HUDEP-2 (cell line): ENCODE results near the gene CTXND2.
A peak's percentile ranks its signal among the peaks of the same experiment; 100 is the strongest.
"Not testable (repeated sequence)": the region's sequence is repeated elsewhere in the genome, so short reads cannot be mapped to it uniquely, and the experiment has no call there.

Experiments used
- DNase-seq, 76 experiments: peaks; one replicate each; lab custom pipeline; 2025; ENCODE audit not compliant: unreplicated experiment in 76 of 76; lab: John Stamatoyannopoulos, UW

CTXND2 gene

DNA sequence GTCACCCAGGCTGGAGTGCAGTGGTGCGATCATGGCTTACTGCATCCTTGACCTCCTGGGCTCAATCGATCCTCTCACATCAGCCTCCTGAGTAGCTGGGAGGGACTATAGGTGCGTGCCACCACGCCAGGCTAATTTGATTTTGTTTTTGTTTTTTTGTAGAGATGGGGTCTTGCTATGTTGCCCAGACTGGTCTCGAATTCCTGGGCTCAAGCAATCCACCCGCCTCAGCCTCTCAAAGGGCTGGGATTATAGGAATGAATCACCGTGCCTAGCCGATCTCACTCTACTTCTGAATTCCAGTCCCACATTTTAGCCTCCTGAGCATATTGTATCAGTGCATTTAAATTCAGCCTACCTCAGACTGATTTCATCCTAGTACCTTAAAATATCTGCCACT is 1.8 kb downstream of the CTXND2 start:
- DNase-seq = no peak

DNA sequence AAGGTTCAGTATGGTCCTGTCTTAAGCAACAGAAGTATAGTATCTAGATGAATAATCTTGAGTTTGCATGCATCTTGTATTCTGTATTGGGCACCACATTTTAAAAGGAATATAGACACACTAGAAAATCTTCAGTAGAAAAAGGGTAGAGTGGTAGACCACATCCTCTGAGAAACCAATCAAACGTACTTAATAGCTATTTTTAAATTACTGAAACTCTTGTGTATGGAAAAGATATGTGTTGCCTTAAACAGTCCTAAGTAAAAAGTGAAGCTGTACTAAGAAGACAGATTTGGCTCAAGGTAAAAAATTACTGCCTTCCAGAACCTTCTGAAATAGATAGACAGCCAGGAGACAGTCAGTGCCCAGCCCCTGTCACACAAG is 3.1 kb downstream of the CTXND2 start:
- DNase-seq = no peak

DNA sequence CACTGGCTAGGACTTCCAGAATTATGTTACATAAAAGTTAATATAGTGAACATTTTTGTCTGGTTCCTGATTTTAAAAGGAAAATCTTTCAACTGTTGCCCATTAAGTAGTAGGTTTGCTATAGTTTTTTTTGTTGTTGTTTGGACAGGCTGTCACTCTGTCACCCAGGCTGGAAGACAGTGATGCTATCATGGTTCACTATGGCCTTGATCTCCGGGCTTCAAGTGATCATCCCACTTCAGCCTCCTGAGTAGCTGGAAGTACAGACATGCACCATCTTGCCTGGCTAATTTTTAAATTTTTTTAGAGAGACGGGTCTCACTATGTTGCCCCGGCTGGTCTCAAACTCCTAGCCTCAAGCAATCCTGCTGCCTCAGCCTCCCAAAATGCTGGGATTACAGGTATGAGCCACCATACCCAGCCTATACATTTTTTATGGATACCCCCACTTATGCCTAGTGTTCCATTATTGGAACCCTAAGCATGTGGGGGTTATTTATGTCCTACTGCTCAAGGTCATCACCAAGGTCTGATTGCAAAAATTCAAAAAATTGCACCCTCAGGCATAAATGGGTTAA is 6.5 kb downstream of the CTXND2 start:
- no peak for DNase-seq

DNA sequence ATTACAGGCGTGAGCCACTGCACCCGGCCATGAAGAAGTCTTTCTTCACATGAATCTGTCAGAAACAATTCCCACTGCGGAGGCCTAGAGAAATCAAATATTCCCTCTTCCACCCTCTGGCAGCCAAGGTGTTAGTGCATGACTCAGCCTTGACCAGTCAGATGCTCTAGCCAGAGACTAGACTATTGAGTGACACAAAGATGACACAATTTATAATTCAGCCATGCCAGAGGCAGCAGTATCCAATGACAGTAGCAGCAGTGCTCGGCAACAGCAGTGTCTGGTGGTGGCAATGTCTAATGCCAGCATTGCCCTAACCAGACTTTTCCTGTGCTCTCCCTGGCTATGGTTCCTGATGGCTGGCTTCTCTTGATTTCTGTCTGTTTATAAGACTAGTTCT is 8.7 kb downstream of the CTXND2 start:
- no peak for DNase-seq

DNA sequence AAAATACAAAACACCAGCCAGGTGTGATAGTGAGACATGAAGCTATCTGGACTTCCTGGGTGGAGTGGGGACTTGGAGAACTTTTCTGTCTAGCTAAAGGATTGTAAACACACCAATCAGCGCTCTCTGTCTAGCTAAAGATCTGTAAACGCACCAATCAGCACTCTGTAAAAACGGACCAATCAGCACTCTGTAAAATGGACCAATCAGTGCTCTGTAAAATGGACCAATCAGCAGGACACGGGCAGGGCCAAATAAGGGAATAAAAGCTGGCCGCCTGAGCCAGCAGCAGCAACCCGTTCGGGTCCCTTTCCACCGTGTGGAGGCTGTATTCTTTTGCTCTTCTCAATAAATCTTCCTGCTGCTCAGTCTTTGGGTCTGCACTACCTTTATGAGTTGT is 12.9 kb downstream of the CTXND2 start:
- DNase-seq = not testable (repeated sequence)

DNA sequence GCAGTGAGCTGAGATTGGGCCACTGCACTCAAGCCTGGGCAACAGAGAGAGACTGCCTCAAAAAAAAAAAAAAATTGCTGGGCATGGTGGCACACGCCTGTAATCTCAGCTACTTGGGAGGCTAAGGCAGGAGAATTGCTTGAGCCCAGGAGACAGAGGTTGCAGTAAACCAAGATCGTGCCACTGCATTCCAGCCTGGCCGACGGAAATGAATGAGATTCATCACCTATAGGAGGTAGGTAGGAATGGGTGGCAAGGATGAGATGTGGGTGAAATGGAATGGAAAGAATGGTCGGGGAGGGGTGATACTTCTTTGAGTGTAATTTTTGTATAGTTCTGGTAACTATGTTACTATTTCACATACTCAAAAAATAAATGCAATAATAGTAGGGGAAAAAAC is 15.4 kb downstream of the CTXND2 start:
- no peak for DNase-seq

DNA sequence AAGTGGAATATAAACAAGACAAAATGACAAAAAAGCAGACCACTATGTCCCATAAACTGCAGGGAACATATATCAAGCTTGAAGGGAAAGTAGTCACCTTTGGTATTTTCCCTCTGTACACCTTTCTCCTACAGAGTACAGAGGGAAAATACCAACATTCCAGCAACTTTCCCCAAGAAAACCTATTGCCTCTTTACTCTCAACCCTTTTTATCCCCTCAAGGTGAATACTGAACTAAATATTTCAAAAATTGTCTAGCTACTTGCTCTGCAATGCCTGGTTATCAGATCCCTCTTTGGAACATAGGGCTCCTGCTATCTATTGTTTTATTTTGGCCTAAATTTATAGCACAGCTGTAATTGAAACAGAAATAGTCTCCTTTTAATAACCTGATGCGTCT is 15.8 kb downstream of the CTXND2 start:
- DNase-seq = no peak

DNA sequence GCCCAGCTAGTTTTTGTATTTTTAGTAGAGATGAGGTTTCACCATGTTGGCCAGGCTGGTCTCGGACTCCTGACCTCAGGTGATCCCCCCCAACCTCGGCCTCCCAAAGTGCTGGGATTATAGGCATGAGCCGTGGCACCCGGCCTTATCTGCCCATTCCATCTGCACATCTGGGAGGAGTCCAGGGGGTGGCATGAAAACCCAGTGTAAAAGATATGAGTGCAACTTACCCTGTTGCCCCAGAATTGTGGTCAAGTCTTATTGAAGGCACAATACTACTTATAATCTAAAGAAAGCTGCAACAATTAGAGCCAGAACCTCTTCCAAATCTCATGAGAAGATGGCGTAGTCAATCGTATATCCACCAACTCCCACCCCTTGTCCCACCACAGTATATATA is 18.4 kb downstream of the CTXND2 start:
- peak in 43 of 76 experiments; percentile 1 to 56 (median 15) for DNase-seq

DNA sequence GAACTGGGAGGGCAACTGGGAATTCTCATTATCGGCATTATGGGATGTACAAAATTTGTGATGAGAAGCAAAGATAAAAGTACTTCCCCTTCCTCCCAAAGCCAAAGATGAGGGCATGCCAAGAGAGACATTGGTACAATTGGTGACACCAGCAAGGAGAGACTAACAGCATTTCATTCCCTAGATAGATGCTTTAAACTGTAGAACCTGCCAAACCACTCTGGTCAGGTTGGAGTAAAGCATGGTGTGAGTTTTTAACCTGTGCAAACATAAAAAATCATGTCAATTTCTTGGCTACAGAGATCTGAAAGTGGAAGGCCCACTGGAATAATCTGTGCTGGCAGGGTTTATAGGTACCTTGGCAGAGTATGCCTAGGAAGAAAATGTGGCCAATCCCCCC is 19.4 kb downstream of the CTXND2 start:
- DNase-seq = no peak

DNA sequence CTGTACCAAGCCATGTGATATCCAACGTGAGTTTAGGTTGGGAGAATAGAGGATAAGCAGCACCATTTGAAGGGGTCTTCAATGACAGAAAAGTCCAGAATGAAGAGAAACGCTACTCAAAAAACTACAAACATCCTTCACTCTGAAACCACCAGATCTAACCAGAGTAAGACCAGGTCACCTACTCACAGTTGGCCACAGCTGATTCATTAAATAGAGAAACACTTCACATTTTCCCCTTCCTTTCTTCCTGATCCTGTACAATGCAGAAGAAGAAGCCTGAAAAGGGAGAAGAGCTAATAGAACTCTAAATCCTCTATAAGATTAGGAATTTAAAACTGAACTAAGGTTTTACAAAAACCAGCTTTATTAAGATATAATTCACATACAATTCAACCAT is 19.9 kb downstream of the CTXND2 start:
- no peak for DNase-seq

DNA sequence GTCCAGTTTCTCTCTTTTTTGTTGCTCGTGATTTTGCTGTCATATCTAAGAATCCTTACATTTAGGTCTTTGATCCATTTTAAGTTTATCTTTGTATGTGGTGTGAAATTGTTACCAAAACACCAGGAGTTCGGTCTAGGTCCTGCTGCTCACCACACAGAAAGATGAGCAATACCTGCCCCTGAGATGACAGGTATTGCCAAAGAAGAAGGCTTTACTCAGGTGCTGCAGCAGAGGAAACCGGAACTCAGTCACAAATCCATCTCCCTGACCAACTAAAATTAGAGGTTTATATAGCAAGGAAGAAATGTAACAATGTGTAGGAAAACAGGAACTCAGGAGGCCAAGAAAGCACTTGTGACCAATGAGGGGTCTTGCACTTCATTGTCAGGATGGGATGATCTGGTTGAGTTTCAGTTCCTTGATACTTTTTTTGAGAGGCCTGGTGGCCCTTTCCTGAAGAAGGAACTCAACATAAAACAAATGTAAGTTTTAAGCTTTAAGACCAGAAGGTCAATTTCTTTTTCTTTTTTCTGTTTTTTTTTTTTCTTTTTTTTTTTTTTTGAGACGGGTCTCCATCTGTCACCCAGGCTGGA is 22.7 kb downstream of the CTXND2 start:
- no peak for DNase-seq

DNA sequence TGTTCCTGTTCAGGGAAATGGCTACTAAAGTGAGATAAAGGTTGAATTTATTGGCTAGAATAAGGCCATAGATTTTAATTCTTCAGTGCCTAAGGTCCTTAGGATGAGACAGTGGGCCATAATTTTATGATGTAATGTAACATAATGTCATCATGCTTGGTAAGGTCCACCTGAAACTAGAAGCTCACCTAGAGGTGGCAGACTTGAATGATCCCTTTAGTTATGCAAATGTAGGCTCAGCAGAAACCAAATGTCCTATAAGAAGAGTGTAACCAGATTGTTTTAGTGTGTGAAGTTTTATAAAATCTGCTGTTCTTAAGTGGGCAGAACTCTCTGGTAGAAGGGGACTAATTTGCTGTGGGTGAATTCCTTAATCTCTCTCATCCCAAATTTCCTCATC is 25.7 kb downstream of the CTXND2 start:
- no peak for DNase-seq

DNA sequence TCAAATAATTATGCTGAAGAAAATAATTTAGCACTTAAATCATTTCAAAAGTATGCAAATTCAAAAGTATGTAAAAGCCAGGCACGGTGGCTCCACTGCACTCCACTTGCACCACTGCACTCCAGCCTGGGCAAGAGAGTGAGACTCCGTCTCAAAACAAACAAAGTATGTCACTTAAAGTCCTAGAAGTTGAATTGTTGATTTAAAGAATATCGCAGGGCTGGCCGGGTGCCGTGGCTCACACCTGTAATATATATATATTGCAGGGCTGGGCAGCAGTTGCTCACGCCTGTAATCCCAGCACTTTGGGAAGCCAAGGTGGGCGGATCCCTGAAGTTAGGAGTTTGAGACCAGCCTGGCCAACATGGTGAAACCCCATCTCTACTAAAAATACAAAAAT is 30.5 kb downstream of the CTXND2 start:
- DNase-seq = no peak

DNA sequence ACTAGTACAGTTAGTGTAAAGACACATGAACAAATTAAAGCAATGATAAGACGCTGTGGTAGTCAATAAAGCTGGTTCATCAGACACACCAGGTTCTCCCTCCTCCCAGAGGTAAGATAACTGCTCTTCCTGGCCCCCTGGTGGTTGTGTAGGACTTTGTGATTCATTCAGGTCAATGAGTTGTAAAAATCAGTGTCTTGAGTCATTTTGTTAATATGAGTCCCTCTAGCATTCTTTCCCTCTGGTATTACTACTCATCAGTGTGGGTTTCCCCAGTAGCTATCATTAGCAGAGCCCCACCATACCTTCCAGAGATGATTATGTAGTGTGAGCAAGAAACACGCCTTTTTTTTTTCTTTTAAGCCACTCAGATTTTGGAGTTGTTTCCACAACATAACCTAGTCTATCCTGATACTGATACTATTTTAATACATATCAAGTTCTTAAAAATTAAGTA is 35.6 kb downstream of the CTXND2 start:
- peak in 68 of 76 experiments; percentile 2 to 79 (median 50) for DNase-seq

DNA sequence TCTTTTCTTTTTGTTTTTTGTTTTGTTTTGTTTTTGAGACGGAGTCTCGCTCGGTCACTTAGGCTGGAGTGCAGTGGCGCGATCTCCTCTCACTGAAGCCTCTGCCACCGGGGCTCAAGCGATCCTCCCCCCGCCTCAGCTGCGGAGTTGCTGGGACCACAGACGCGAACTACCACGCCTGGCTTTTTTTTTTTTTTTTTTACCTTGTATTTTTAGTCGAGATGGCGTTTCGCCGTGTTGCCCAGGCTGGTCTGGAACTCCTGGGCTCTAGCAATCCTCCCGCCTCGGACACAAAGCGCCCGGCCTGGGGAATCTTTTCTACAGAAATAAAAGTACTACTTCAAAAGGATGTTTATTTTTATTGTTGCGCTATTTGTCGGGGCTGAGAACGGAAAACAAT is 38.1 kb downstream of the CTXND2 start:
- no peak for DNase-seq

DNA sequence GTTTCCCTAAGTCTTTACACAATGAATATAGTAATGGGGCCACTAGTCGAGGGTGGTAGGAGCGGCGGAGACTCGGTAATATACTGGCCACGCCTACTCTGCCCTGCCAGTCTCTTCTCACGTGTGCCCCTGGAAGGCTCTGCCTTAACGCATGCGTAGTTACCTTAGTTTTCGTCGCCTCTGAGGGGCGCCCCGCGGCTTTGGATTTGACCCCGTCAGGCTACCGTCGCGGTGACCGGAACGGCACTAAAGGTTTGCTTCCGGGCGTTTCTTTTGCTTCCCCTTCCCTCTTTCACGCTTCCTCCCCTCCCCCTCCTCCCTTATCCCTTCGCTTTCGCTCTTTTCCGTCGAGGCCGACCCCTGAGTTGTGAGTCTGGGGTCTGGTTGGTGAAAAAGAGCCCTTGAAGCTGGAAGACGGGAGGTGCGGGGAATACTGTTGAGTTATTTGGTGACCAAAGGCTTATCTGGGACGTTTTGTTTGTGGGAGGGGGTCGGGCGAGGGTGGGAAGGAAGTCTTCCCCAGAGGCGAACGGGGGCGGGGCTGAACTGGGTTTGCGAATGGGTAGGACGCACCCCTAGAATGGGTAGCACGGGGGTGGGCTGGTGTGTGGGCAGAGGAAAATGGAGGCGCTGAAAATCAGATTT is 39.3 kb downstream of the CTXND2 start, which contains the start of gene SETDB1:
Gene SETDB1 (plus strand): TSS at position 267 of the 645 bp plus-strand sequence. CDS start 1,352 bp downstream, outside the sequence.
- DNase-seq = peak in 75 of 76 experiments; percentile 39 to 98 (median 94)

DNA sequence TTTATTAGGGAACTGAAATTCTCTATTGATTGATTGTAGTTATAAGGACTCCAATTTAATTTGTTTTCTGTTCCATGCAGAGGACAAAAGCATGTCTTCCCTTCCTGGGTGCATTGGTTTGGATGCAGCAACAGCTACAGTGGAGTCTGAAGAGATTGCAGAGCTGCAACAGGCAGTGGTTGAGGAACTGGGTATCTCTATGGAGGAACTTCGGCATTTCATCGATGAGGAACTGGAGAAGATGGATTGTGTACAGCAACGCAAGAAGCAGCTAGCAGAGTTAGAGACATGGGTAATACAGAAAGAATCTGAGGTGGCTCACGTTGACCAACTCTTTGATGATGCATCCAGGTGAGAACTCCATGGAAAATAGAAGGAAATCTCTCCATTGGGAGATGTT is 40.7 kb downstream of the CTXND2 start:
- DNase-seq = no peak

DNA sequence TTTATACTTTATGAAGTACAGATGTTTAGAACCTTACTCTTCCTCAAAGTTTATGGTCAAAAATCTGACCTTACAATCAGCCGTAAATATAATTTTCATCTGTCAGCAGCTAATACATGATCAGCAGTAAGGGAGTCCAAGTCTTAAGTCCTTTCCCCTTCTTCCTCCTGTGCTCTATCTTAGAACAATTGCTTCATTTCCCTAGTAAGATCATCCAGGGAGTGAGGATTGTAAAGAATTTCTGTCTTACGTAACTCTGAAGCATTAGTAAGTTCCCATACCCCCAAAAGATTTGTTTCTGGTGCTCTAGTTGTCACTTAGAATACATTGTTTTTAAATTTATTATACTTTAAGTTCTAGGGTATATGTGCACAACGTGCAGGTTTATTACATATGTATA is 41.4 kb downstream of the CTXND2 start:
- DNase-seq = no peak

DNA sequence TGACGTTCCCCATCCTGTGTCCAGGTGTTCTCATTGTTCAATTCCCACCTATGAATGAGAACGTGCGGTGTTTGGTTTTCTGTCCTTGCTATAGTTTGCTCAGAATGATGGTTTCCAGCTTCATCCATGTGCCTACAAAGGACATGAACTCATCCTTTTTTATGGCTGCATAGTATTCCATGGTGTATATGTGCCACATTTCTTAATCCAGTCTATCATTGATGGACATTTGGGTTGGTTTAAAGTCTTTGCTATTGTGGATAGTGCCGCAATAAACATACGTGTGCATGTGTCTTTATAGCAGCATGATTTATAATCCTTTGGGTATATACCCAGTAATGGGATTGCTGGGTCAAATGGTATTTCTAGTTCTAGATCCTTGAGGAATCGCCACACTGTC is 41.8 kb downstream of the CTXND2 start:
- DNase-seq = not testable (repeated sequence)

DNA sequence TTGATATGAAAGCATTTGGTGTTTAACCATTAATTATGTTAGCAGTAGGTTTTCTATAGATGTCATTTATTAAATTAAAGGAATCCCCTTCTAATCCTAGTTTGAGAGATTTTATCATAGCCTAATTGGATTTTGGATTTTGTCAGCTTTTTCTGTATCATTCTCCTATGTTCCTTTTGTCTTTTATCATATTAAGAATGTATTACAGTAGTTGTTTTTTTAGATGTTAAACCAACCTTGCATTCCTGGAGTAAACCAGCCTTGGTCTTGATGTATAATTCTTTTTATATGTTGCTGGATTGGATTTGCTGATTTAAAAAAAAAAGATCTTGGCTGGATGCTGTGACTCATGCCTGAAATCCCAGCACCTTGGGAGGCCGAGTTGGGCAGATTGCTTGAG is 44.8 kb downstream of the CTXND2 start:
- peak in 2 of 76 experiments; percentile 2 to 10 for DNase-seq

DNA sequence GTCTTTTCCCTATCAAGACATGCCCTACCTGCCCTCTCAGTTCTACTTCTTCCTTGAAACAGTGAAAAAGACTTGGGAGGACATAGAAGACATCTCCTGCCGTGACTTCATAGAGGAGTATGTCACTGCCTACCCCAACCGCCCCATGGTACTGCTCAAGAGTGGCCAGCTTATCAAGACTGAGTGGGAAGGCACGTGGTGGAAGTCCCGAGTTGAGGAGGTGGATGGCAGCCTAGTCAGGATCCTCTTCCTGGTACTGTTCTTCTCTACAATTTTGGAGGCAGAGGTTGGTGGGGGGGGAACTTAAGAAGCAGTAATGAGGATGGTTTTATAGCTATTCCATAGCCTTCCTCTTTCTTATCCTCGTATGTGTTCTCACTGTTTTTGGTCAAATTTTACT is 57.9 kb downstream of the CTXND2 start:
- peak in 1 of 76 experiments; percentile 5 for DNase-seq

DNA sequence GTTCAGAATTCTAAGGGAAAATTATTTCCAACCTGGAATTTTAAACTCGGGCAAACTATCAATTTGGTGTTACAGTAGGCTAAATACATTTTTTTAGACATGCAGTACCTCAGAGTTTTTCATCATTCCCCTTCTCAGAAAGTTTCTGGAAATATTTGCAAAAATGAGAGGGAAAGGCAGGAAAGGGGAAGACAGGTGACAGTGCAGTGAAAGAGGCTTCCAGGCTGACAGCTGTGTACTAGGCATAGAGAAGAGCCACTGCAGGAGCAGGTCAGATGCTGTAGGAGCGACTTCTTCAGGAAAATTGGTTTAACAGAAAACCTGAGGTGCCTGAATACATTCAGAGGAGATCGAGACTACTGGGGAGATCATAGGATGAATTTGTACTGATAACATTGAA is 67.8 kb downstream of the CTXND2 start:
- DNase-seq = no peak
